ENCODE data around the gene TOR1AIP2.

TOR1AIP2 gene

DNA sequence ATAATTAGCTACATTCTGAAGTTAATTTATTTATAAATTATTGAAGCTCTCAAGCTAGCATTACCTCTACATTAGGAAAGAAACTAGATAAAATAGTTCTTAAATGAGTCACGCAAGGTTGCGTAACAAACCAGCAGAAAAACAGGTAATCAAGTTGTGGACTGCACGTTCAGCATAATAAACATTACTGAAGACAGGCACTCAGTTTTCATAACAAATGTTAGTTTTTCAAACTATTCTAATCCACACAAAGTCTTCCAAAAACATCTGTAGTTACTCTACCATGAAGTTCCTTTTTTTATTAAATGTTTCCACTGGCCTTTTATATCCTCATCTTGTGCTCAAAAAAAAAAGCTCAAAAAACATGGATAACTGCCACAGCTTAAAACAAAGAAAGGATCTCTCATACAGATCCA is 1.3 kb downstream of the TOR1AIP2 start:
- no peak for DNase-seq (ENCODE audit: low spot score)
- in situ Hi-C loops (cut with MboI; ENCODE audit: low sequenced_read_pairs, unreplicated experiment), result loop anchor here (25.0 kb wide), 1 partner anchor 611 kb away; no protein-coding TSS in a partner anchor
- TF ChIP-seq, protein P1, sequence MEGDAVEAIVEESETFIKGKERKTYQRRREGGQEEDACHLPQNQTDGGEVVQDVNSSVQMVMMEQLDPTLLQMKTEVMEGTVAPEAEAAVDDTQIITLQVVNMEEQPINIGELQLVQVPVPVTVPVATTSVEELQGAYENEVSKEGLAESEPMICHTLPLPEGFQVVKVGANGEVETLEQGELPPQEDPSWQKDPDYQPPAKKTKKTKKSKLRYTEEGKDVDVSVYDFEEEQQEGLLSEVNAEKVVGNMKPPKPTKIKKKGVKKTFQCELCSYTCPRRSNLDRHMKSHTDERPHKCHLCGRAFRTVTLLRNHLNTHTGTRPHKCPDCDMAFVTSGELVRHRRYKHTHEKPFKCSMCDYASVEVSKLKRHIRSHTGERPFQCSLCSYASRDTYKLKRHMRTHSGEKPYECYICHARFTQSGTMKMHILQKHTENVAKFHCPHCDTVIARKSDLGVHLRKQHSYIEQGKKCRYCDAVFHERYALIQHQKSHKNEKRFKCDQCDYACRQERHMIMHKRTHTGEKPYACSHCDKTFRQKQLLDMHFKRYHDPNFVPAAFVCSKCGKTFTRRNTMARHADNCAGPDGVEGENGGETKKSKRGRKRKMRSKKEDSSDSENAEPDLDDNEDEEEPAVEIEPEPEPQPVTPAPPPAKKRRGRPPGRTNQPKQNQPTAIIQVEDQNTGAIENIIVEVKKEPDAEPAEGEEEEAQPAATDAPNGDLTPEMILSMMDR (IDR thresholded peaks at IDR 0.05; ENCODE audit: borderline replicate concordance, control extremely low read depth, extremely low read depth, insufficient read depth, missing control alignments), result no peak

DNA sequence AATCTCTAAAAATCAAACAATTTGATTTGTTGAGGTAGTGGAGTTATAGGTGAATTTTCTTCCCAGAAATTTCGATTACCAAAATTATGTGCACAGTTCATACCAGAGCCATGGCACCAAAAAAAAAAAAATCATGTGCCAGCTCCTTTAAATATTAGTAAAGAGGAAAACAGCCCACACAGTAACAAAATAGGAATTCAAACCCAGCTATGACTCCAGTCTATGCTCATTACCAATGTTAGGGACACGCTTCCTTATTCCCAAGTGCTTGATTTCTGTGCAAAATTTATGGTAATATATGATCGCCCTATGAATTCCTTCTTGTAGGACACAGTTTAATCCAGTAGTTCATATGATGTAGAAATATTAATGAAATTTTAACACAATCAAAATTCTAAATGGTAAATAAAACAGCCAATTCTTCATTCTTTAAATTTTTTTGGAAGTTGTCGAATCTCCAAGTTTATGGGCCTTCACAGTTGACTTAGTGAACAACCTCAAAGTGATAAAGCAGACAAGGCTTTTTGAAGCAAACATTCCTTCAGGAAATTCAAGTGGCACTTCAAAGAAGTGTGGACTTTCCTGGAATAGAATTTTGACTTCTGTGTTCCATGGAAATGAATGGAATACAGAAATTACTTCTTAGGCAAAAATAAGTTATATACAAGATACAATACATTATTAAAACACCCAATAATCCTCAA is 1.9 kb downstream of the TOR1AIP2 start:
- no peak for DNase-seq (ENCODE audit: low spot score)
- in situ Hi-C loops (cut with MboI; ENCODE audit: low sequenced_read_pairs, unreplicated experiment), result loop anchor here (25.0 kb wide), 1 partner anchor 612 kb away; no protein-coding TSS in a partner anchor
- TF ChIP-seq, protein P1 (IDR thresholded peaks at IDR 0.05; ENCODE audit: borderline replicate concordance, control extremely low read depth, extremely low read depth, insufficient read depth, missing control alignments), result no peak

DNA sequence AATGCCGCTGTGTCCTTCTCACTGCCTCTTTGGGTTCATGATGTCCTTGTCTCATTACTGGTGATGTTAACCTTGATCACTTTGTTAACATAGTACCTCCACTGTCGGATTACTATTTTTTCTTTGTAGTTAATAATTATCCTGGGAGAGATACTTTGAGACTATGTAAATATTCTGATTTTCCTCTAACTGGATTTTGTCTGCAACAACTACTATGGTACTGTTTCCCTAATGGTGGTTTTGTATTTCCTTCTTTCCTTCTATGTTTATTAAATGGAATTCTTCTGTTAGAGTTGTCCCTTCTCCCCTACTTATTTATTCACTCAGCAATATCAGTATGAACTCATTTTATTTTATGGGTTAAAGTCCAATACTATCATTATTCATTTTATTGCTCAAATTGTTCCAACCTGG is 4.2 kb downstream of the TOR1AIP2 start:
- DNase-seq (ENCODE audit: low spot score), result no peak
- in situ Hi-C loops (cut with MboI; ENCODE audit: low sequenced_read_pairs, unreplicated experiment), result no loop called here
- TF ChIP-seq, protein P1 (IDR thresholded peaks at IDR 0.05; ENCODE audit: borderline replicate concordance, control extremely low read depth, extremely low read depth, insufficient read depth, missing control alignments), result no peak

DNA sequence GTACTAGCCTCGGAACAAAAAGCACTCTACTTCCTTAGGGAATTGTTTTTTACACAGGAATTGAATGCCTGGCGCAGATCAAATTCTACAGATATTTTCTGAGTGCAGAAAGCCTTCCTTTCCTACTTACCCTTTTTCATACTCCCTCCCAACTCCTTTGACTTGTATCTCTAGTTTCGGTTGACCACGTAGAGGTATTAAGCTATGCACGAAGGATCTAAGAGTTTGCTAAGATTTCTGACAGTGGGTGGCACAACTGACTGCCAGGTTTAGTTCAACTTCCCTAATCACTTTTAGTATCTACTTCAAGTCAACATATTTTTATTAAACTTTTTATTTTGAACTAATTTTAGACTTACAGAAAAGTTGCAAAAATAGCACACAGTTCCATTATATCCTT is 5.0 kb downstream of the TOR1AIP2 start:
- TF ChIP-seq, protein P1 (IDR thresholded peaks at IDR 0.05; ENCODE audit: borderline replicate concordance, control extremely low read depth, extremely low read depth, insufficient read depth, missing control alignments), result no peak
- in situ Hi-C loops (cut with MboI; ENCODE audit: low sequenced_read_pairs, unreplicated experiment), result no loop called here
- DNase-seq (ENCODE audit: low spot score), result no peak

DNA sequence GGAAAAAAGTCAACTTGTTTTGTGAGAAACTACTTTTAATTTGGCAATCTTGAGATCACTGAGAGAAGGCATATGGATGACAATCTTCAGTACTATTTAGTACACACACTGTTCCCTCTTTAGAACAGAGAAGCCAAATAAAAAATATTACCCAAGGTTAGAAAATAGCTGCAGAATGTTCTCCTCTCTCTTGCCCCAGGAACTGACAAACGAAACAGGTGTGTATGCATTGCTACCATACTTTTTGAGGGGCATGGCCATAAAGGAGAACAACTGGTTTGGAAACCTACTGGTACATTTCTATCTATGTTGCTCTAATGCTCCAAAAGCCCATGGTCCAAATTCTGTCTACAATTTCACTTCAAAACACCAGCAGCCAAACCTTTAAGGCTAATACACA is 5.7 kb downstream of the TOR1AIP2 start:
- TF ChIP-seq, protein P1 (IDR thresholded peaks at IDR 0.05; ENCODE audit: borderline replicate concordance, control extremely low read depth, extremely low read depth, insufficient read depth, missing control alignments), result no peak
- no peak for DNase-seq (ENCODE audit: low spot score)
- in situ Hi-C loops (cut with MboI; ENCODE audit: low sequenced_read_pairs, unreplicated experiment), result no loop called here

DNA sequence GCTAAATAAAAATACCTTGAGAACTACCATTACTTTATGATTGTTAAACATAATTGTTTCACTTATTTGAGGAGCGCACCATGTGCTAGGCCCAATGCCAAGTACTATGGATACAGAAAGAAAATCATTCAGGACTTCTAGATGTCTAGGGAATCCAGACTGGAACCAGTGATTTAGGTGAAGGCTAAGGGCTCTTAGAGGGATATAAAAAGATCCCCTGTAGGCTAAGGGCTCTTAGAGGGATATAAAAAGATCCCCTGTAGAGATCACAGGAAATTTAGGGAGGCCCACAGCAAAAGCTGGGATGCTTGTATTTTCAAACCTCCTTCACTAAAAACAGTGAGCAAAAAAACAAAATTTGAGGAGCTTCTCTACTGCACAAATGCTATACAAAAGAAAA is 6.7 kb downstream of the TOR1AIP2 start:
- TF ChIP-seq, protein P1 (IDR thresholded peaks at IDR 0.05; ENCODE audit: borderline replicate concordance, control extremely low read depth, extremely low read depth, insufficient read depth, missing control alignments), result no peak
- DNase-seq (ENCODE audit: low spot score), result no peak
- in situ Hi-C loops (cut with MboI; ENCODE audit: low sequenced_read_pairs, unreplicated experiment), result no loop called here
